Activated CD8-positive, alpha-beta T cell treated with anti-CD3 and anti-CD28 coated beads for 36 hours (primary cell): ENCODE measurements around the gene ABCC3. TPM values are rescaled to one million over a fixed set of nuclear protein-coding genes. Genes with fewer than 3 reads are reported as not detected.

Source experiments
- ATAC-seq: fragments of 200-7000 bp; cut with Tn5 transposase; one replicate; pipeline ENCODE4 v1.10.0; 2021; ENCODE audit warnings: mild to moderate bottlenecking, moderate library complexity
- CTCF ChIA-PET: fragments of 350-600 bp; sonication (Branson Sonifier 250); formaldehyde crosslinking; loops from one replicate; lab custom pipeline; 2021; ENCODE audit warnings: antibody characterized with exemption; lab: Charles Lee
- POLR2A ChIA-PET: fragments of 350-600 bp; sonication (Branson Sonifier 250); formaldehyde crosslinking; loops from one replicate; lab custom pipeline; 2021; ENCODE audit warnings: antibody characterized with exemption; lab: Charles Lee
- DNase-seq: peaks from one replicate; pipeline ENCODE4 v3.0.0-alpha.2; 2020
- H3K27ac Mint-ChIP-seq: one replicate; pipeline ENCODE4 v1.8.0; 2021; ENCODE audit warnings: mild to moderate bottlenecking, mixed read lengths
- H3K27me3 Mint-ChIP-seq: one replicate; pipeline ENCODE4 v1.8.0; 2021; ENCODE audit warnings: mixed read lengths
- H3K36me3 Mint-ChIP-seq: one replicate; pipeline ENCODE4 v1.8.0; 2021; ENCODE audit warnings: low read depth, mixed read lengths
- H3K4me1 Mint-ChIP-seq: one replicate; pipeline ENCODE4 v1.8.0; 2021; ENCODE audit warnings: low read depth, mixed read lengths
- H3K4me3 Mint-ChIP-seq: one replicate; pipeline ENCODE4 v1.8.0; 2021; ENCODE audit warnings: mild to moderate bottlenecking, moderate library complexity, mixed read lengths
- H3K9me3 Mint-ChIP-seq: one replicate; pipeline ENCODE4 v1.8.0; 2021; ENCODE audit warnings: mixed read lengths
- intact Hi-C: fragments of 100-400 bp; cut with micrococcal nuclease; formaldehyde crosslinking; loops from one replicate; pipeline ENCODE4 v1.10.0; 2022
- total RNA-seq, 2 experiments: library from RNA; stranded (reverse); gene quantifications; one replicate each; pipeline ENCODE4 v1.2.3, GENCODE V29; 2021
- TF ChIP-seq, protein P1 (sequence below): fragments of 200-600 bp; IDR thresholded peaks from one replicate; pipeline ENCODE4 v1.8.0; 2022; ENCODE audit warnings: antibody characterized with exemption, mild to moderate bottlenecking

ABCC3 gene
- total RNA-seq, 2 experiments from 2014 or later: not detected

DNA sequence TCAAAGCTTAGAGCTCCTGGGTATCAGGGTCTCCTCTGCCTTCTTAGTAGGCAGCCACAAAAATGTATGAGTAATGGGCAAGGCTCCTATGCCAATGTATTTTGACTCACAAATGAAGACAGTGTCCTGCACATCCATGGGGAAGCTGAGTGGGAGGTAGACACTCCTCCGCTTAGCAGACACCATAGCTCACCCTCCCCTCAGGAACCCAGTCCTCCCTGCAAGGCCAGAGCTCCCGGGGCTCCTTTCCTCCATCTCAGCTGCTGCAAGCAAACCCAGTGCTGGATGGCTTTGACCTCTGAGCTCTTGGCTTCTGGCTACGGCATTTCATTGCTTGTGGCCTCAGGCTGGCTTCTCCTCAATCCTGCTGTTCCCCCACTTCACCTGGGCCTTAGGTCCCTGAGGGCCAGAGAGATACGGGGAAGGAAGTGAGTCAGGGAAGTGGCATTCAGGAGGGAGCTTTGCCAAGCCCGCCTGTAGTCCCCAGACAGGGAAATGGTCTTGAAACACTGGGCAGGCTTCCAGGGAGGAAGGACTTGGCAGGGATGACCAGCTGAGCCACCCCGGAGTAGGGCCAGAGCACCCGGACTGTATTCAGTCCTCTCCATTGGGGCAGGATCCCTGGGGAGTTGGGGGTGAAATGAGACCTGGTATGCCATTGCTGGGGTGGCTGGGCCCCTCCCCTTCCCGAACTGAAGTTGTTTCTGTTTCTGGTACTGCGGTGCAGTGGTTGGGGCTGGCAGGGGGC lies 4.5 kb downstream of the ABCC3 start:
- no peak for ATAC-seq
- no peak overlapping the region for H3K4me3 Mint-ChIP-seq
- H3K27me3 Mint-ChIP-seq: peaks cover 22% of the 10 kb centered on the region
- no peaks in the 10 kb centered on the region for H3K36me3 Mint-ChIP-seq
- intact Hi-C loops: no loop called here
- no peak overlapping the region for H3K27ac Mint-ChIP-seq
- DNase-seq: no peak
- TF ChIP-seq, protein P1, sequence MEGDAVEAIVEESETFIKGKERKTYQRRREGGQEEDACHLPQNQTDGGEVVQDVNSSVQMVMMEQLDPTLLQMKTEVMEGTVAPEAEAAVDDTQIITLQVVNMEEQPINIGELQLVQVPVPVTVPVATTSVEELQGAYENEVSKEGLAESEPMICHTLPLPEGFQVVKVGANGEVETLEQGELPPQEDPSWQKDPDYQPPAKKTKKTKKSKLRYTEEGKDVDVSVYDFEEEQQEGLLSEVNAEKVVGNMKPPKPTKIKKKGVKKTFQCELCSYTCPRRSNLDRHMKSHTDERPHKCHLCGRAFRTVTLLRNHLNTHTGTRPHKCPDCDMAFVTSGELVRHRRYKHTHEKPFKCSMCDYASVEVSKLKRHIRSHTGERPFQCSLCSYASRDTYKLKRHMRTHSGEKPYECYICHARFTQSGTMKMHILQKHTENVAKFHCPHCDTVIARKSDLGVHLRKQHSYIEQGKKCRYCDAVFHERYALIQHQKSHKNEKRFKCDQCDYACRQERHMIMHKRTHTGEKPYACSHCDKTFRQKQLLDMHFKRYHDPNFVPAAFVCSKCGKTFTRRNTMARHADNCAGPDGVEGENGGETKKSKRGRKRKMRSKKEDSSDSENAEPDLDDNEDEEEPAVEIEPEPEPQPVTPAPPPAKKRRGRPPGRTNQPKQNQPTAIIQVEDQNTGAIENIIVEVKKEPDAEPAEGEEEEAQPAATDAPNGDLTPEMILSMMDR: no peak
- H3K9me3 Mint-ChIP-seq: no peaks in the 10 kb centered on the region
- H3K4me1 Mint-ChIP-seq: no peaks in the 10 kb centered on the region
- CTCF ChIA-PET: interaction anchor here (0.6 to 7.2 kb wide), 6 partner anchors 11 to 144 kb away, joined by 3 to 67 read pairs (median 3); partner anchors contain the start of gene CACNA1G
- POLR2A ChIA-PET: interaction anchor here (1.1 kb wide), 1 partner anchor 10 kb away, joined by 3 read pairs; no protein-coding TSS in a partner anchor

DNA sequence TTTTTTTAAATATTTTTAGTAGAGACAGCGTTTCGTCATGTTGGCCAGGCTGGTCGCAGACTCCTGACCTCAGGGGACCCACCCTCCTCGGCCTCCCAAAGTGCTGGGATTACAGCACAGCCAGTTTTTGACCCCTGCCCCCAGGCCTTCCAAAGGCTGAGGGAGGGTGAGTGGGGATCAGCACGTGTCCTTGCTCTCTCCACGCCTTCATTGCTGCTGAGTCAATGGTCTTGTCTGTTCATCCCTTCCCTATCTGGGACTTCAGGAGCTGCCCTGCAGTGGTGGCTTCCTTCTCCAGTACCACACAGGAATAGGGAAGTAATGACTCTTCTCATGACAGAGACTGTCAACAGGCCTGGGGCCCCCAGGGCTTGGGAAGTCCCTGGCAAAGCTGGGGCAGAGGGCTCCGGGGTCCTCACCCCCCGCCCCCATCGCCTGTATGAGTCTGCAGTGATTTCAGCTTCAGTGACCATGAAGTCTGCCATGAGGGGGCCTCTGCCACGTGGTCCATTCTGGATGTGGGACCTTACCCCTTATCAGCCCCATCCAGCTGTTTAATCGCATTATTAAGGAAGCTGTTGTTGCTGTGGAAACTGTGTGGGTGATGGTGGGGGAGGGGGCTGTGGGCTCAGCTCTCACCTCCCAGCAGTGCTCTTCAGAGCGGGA lies 6.1 kb downstream of the ABCC3 start:
- no peaks in the 10 kb centered on the region for H3K36me3 Mint-ChIP-seq
- no peaks in the 10 kb centered on the region for H3K9me3 Mint-ChIP-seq
- intact Hi-C loops: no loop called here
- CTCF ChIA-PET: interaction anchor here (0.9 to 7.2 kb wide), 3 partner anchors 10 to 142 kb away, joined by 3 to 67 read pairs (median 7); no protein-coding TSS in a partner anchor
- POLR2A ChIA-PET: no interaction called here
- ATAC-seq: no peak
- no peak overlapping the region for H3K4me3 Mint-ChIP-seq
- H3K27ac Mint-ChIP-seq: no peak overlapping the region
- DNase-seq: no peak
- no peaks in the 10 kb centered on the region for H3K4me1 Mint-ChIP-seq
- TF ChIP-seq, protein P1: no peak
- H3K27me3 Mint-ChIP-seq: peaks cover 15% of the 10 kb centered on the region

- Mint-ChIP-seq H3K27me3 (peaks cover 10% of the 10 kb centered on the region), H3K36me3 (no peaks in the 10 kb centered on the region), H3K4me1 (no peaks in the 10 kb centered on the region), H3K4me3 (no peak overlapping the region), H3K27ac (no peak overlapping the region), H3K9me3 (no peaks in the 10 kb centered on the region)
- ChIA-PET CTCF (interaction anchor here (1.8 to 7.2 kb wide), 2 partner anchors 10 to 13 kb away, joined by 7 to 67 read pairs; no protein-coding TSS in a partner anchor), POLR2A (no interaction called here)
- TF ChIP-seq, protein P1: no peak
- no peak for DNase-seq
- intact Hi-C loops: no loop called here
- no peak for ATAC-seq
These were observed 6.7 kb downstream of the ABCC3 start for GRCh38 chr17:50641357-50641756.

DNA sequence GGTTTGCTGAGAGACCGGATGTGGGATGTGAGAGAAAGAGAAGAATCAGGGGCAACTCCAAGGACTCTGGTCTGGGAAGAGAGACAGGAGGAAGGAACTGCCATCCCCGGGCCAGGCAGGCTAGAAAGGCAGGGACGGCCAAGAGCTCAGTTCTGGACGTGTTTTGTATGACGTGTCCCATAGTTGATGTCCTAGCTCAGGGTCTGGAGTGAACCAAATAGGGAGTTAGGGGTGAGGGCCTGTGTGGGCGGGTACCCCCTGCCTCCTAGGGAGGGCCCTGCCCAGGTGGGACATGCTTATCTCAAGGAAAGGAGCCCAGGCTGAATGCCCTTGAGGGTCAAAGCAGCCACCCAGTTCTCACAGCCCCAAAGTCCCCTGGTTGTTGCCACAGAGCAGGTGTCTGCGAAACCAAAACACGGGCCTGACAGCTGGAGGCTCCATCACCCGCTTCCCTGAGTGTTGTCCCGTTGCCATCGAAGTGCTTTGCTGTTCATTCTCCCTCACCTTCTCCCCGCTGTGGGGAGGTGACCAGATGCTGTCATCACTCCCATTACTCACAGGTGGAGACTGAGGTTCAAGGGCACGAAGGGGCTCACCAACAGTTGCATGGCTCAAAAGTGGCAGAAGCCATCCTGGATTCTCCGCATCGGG lies 7.5 kb downstream of the ABCC3 start:
- intact Hi-C loops: no loop called here
- H3K27me3 Mint-ChIP-seq: peaks cover 9% of the 10 kb centered on the region
- CTCF ChIA-PET: interaction anchor here (1.8 to 7.2 kb wide), 2 partner anchors 9 to 14 kb away, joined by 7 to 67 read pairs; no protein-coding TSS in a partner anchor
- no peaks in the 10 kb centered on the region for H3K36me3 Mint-ChIP-seq
- DNase-seq (no peak), ATAC-seq (no peak)
- H3K9me3 Mint-ChIP-seq: no peaks in the 10 kb centered on the region
- no peaks in the 10 kb centered on the region for H3K4me1 Mint-ChIP-seq
- H3K4me3 Mint-ChIP-seq: no peak overlapping the region
- TF ChIP-seq, protein P1: no peak
- H3K27ac Mint-ChIP-seq: no peak overlapping the region
- POLR2A ChIA-PET: no interaction called here
